Measurements from ENCODE around the gene CLEC19A.

Gene CLEC19A

DNA sequence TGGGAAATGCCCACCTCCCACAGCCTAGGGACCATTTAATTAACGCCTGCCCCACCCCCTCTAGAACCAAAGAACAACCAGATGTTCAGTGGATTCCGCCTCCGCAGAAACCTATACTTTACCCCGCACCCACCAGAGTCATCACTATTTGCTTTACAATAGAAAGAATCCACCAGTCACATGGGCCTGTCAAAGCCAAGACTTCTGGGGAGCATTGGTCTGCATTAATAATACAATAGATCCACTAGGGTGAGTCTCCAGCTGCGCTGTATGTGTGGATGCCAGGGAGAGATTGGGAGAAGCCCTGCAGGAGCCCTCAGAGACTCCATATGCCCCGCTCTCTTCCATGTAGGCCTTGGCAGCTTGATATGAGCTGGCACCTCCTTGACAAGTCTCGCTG, 31.3 kb downstream of the CLEC19A start:
- TF ChIP-seq POLR2AphosphoS5 (IDR thresholded peaks at IDR 0.05; ENCODE audit: low read depth, low read length), result no peak
- TF ChIP-seq TAF1 (IDR thresholded peaks at IDR 0.05; ENCODE audit: borderline replicate concordance, insufficient read depth, low read length), result no peak
- no peak for TF ChIP-seq FOXP2 (optimal IDR thresholded peaks at IDR 0.05; ENCODE audit: borderline replicate concordance, extremely low read depth, extremely low read length, insufficient read depth)
- TF ChIP-seq, protein P1, sequence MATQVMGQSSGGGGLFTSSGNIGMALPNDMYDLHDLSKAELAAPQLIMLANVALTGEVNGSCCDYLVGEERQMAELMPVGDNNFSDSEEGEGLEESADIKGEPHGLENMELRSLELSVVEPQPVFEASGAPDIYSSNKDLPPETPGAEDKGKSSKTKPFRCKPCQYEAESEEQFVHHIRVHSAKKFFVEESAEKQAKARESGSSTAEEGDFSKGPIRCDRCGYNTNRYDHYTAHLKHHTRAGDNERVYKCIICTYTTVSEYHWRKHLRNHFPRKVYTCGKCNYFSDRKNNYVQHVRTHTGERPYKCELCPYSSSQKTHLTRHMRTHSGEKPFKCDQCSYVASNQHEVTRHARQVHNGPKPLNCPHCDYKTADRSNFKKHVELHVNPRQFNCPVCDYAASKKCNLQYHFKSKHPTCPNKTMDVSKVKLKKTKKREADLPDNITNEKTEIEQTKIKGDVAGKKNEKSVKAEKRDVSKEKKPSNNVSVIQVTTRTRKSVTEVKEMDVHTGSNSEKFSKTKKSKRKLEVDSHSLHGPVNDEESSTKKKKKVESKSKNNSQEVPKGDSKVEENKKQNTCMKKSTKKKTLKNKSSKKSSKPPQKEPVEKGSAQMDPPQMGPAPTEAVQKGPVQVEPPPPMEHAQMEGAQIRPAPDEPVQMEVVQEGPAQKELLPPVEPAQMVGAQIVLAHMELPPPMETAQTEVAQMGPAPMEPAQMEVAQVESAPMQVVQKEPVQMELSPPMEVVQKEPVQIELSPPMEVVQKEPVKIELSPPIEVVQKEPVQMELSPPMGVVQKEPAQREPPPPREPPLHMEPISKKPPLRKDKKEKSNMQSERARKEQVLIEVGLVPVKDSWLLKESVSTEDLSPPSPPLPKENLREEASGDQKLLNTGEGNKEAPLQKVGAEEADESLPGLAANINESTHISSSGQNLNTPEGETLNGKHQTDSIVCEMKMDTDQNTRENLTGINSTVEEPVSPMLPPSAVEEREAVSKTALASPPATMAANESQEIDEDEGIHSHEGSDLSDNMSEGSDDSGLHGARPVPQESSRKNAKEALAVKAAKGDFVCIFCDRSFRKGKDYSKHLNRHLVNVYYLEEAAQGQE (IDR thresholded peaks at IDR 0.05; ENCODE audit: insufficient read depth in 1 of 2, low read depth in 2 of 2, low read length in 2 of 2), result no peak
- no peak for TF ChIP-seq SIN3A (IDR thresholded peaks at IDR 0.05; ENCODE audit: borderline replicate concordance, insufficient read depth, low read length)

DNA sequence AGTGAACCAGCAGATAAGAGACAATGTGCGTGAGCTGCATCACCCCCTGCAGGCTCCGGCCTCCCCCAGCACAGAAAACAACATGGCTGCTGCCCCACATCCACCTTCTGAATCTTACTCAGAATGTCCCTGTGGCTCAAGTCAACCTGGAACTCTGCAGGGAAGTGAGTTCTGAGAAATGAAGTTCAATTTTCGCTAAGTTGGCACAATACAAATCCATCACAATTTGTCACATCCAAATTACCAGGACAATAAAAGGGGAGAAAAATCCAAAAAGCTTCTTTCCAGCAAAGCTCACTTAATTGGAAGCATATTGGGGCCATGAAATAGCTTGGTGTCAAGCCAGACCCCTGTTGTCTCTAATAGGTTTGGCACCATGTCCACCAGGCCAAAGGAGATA, 38.1 kb downstream of the CLEC19A start:
- TF ChIP-seq, protein P1 (IDR thresholded peaks at IDR 0.05; ENCODE audit: insufficient read depth in 1 of 2, low read depth in 2 of 2, low read length in 2 of 2), result no peak
- TF ChIP-seq SIN3A (IDR thresholded peaks at IDR 0.05; ENCODE audit: borderline replicate concordance, insufficient read depth, low read length) (no peak), TAF1 (IDR thresholded peaks at IDR 0.05; ENCODE audit: borderline replicate concordance, insufficient read depth, low read length) (no peak), POLR2AphosphoS5 (IDR thresholded peaks at IDR 0.05; ENCODE audit: low read depth, low read length) (no peak), FOXP2 (optimal IDR thresholded peaks at IDR 0.05; ENCODE audit: borderline replicate concordance, extremely low read depth, extremely low read length, insufficient read depth) (no peak)

DNA sequence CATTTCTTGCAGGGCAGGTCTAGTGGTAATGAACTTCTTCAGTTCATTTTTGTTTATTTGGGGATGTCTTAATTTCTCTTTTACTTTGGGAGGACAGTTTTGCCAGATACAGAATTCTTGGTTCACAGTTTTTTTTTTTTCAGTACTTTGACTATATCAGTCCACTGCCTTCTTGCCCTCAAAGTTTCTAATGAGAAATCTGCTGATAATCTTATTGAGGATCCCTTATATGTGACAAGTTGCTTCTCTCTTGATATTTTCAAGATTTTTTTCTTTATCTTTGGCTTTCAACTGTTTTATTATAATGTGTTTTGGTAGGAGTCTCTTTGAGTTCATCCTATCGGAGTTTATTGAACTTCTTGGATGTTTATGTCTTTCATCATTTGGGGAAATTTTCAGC, 42.8 kb downstream of the CLEC19A start:
- TF ChIP-seq SIN3A (IDR thresholded peaks at IDR 0.05; ENCODE audit: borderline replicate concordance, insufficient read depth, low read length) (no peak), POLR2AphosphoS5 (IDR thresholded peaks at IDR 0.05; ENCODE audit: low read depth, low read length) (no peak), TAF1 (IDR thresholded peaks at IDR 0.05; ENCODE audit: borderline replicate concordance, insufficient read depth, low read length) (no peak), FOXP2 (optimal IDR thresholded peaks at IDR 0.05; ENCODE audit: borderline replicate concordance, extremely low read depth, extremely low read length, insufficient read depth) (no peak)
- TF ChIP-seq, protein P1 (IDR thresholded peaks at IDR 0.05; ENCODE audit: insufficient read depth in 1 of 2, low read depth in 2 of 2, low read length in 2 of 2), result no peak

DNA sequence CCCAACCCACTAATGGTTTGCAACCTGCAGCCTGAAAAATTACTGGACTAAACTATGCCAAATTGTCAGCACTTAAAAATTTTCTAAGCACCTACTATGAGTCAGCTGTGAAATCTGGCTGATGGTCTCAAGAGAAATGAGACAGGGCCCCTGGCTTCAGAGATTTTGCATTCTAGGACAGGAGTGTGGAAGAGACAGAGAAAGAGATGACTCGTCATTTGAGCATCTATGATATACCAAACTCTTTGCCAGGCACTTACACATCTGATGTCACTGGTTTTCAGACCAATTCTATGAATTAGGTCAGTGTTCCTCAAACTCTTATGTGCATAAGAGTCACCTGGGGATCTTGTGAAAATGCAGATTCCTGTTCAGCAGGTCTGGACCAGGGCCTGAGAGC, 44.4 kb downstream of the CLEC19A start:
- TF ChIP-seq, protein P1 (IDR thresholded peaks at IDR 0.05; ENCODE audit: insufficient read depth in 1 of 2, low read depth in 2 of 2, low read length in 2 of 2), result no peak
- TF ChIP-seq SIN3A (IDR thresholded peaks at IDR 0.05; ENCODE audit: borderline replicate concordance, insufficient read depth, low read length), result no peak
- no peak for TF ChIP-seq POLR2AphosphoS5 (IDR thresholded peaks at IDR 0.05; ENCODE audit: low read depth, low read length)
- TF ChIP-seq FOXP2 (optimal IDR thresholded peaks at IDR 0.05; ENCODE audit: borderline replicate concordance, extremely low read depth, extremely low read length, insufficient read depth), result no peak
- no peak for TF ChIP-seq TAF1 (IDR thresholded peaks at IDR 0.05; ENCODE audit: borderline replicate concordance, insufficient read depth, low read length)
